Astrocyte (in vitro differentiated cells and primary cell): ENCODE data around the gene TRPM2. TPM values are rescaled to one million over a fixed set of nuclear protein-coding genes. Genes with fewer than 3 reads are reported as not detected.
A peak's percentile ranks its signal among the peaks of the same experiment; 100 is the strongest.

Source experiments
- DNase-seq: peaks from one replicate; pipeline ENCODE4 v3.0.0-alpha.2; 2010; ENCODE audit warnings: low read depth
- FAIRE-seq: peaks from 2 replicates; lab custom pipeline; 2011; peaks lifted over from hg19 to GRCh38; lab: Jason Lieb, UNC
- H2AFZ ChIP-seq: 2 replicates; pipeline ENCODE4 v1.6.0; 2012; ENCODE audit warnings: low read depth, low read length, inconsistent platforms
- H3K27ac ChIP-seq: 2 replicates; pipeline ENCODE4 v1.5.1; 2011; ENCODE audit warnings: low read depth, low read length, inconsistent platforms
- H3K27me3 ChIP-seq: 2 replicates; pipeline ENCODE4 v1.6.0; 2011; ENCODE audit warnings: low read length, inconsistent platforms; ENCODE audit not compliant: insufficient read depth
- H3K36me3 ChIP-seq: 2 replicates; pipeline ENCODE4 v1.5.1; 2011; ENCODE audit warnings: low read length, inconsistent platforms; ENCODE audit not compliant: insufficient read depth
- H3K4me1 ChIP-seq: 2 replicates; pipeline ENCODE4 v1.5.1; 2011; ENCODE audit warnings: low read length, inconsistent platforms; ENCODE audit not compliant: insufficient read depth
- H3K4me2 ChIP-seq: 2 replicates; pipeline ENCODE4 v1.6.0; 2012; ENCODE audit warnings: low read length, inconsistent platforms
- H3K4me3 ChIP-seq: 2 replicates; pipeline ENCODE4 v1.5.1; 2011; ENCODE audit warnings: low read depth, mild to moderate bottlenecking, low read length, inconsistent platforms; ENCODE audit not compliant: insufficient read depth
- H3K79me2 ChIP-seq: 2 replicates; pipeline ENCODE4 v1.6.0; 2012; ENCODE audit warnings: mild to moderate bottlenecking, low read length, inconsistent platforms; ENCODE audit not compliant: insufficient read depth
- H3K9ac ChIP-seq: 2 replicates; pipeline ENCODE4 v1.6.0; 2012; ENCODE audit warnings: mild to moderate bottlenecking, low read length, inconsistent platforms
- H3K9me3 ChIP-seq: 2 replicates; pipeline ENCODE4 v1.5.1; 2012; ENCODE audit warnings: low read depth, mild to moderate bottlenecking, low read length, inconsistent platforms; ENCODE audit not compliant: insufficient read depth
- H4K20me1 ChIP-seq: 2 replicates; pipeline ENCODE4 v1.6.0; 2012; ENCODE audit warnings: low read length, inconsistent platforms; ENCODE audit not compliant: insufficient read depth
- H3K27ac Mint-ChIP-seq: one replicate; pipeline ENCODE4 v1.8.0; 2021; ENCODE audit warnings: mild to moderate bottlenecking, mixed read lengths; ENCODE audit not compliant: unreplicated experiment
- H3K27me3 Mint-ChIP-seq: one replicate; pipeline ENCODE4 v1.8.0; 2021; ENCODE audit warnings: low read depth, mixed read lengths; ENCODE audit not compliant: unreplicated experiment
- H3K36me3 Mint-ChIP-seq: one replicate; pipeline ENCODE4 v1.8.0; 2021; ENCODE audit warnings: low read depth, mixed read lengths; ENCODE audit not compliant: unreplicated experiment
- H3K4me1 Mint-ChIP-seq: one replicate; pipeline ENCODE4 v1.8.0; 2021; ENCODE audit warnings: low read depth, mixed read lengths; ENCODE audit not compliant: unreplicated experiment
- H3K4me3 Mint-ChIP-seq: one replicate; pipeline ENCODE4 v1.8.0; 2021; ENCODE audit warnings: mild to moderate bottlenecking, moderate library complexity, mixed read lengths; ENCODE audit not compliant: unreplicated experiment
- H3K9me3 Mint-ChIP-seq: one replicate; pipeline ENCODE4 v1.8.0; 2021; ENCODE audit warnings: mild to moderate bottlenecking, mixed read lengths; ENCODE audit not compliant: unreplicated experiment
- CTCF ChIP-seq: IDR thresholded peaks from 2 replicates; pipeline ENCODE4 v1.5.1; 2011; ENCODE audit warnings: low read depth, mild to moderate bottlenecking, inconsistent platforms, low read length, moderate library complexity; ENCODE audit not compliant: insufficient read depth
- EZH2 ChIP-seq: IDR thresholded peaks from 2 replicates; pipeline ENCODE4 v1.6.1; 2012; ENCODE audit warnings: mild to moderate bottlenecking, low read length, inconsistent platforms; ENCODE audit not compliant: insufficient read depth
- total RNA-seq: library from RNA; stranded (reverse); gene quantifications from 2 replicates; pipeline ENCODE4 v1.2.1, GENCODE V29; 2021

Gene TRPM2
- total RNA-seq, 1 donor from 2014 or later, result 0.79 TPM

DNA sequence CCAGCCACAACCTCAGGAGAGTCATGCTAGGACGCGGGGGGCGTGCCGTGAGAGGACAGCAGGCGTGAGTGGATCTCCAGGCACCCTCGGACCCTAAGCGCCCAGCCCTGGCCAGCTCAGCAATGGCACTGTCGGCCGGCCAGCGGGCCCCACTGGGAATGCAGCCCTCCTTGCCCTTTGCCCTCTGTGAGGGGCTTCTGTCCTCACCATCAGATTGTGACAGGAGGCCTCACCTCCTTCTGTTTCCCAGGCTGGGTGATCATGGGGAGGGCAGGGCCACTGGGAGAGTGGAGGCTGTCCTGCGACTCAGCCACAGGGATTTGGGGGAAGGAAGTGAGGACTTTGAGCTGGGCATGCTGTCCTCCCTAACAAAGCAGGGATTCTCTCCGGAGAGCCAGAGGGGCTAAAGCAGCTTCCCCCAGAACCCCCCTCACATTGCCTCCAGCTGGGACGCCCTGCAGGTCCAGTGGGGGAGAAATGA is 95.3 kb downstream of the TRPM2 start:
- no peaks in the 10 kb centered on the region for H3K79me2 ChIP-seq
- Mint-ChIP-seq H3K27me3 (peaks cover 30% of the 10 kb centered on the region), H3K36me3 (peaks cover 2% of the 10 kb centered on the region), H3K4me1 (peaks cover 3% of the 10 kb centered on the region), H3K4me3 (no peak overlapping the region), H3K27ac (no peak overlapping the region), H3K9me3 (peaks cover 7% of the 10 kb centered on the region)
- H3K4me2 ChIP-seq, result no peak overlapping the region
- DNase-seq, result no peak
- no peaks in the 10 kb centered on the region for H3K4me1 ChIP-seq
- TF ChIP-seq EZH2, result no peak
- no peak for TF ChIP-seq CTCF
- no peak for FAIRE-seq
- H4K20me1 ChIP-seq, result no peaks in the 10 kb centered on the region
- no peak overlapping the region for H3K27ac ChIP-seq
- H3K9ac ChIP-seq, result no peak overlapping the region
- no peak overlapping the region for H3K4me3 ChIP-seq
- H2AFZ ChIP-seq, result no peak overlapping the region
- H3K9me3 ChIP-seq, result no peaks in the 10 kb centered on the region
- H3K27me3 ChIP-seq, result peaks cover 7% of the 10 kb centered on the region
- no peaks in the 10 kb centered on the region for H3K36me3 ChIP-seq

GRCh38 chr21:44449473-44450363 is 96.3 kb downstream of the TRPM2 start:
- Histone ChIP-seq H3K27ac (no peak overlapping the region), H3K36me3 (no peaks in the 10 kb centered on the region), H3K4me2 (no peak overlapping the region), H3K27me3 (peaks cover 7% of the 10 kb centered on the region), H3K4me3 (no peak overlapping the region), H3K79me2 (no peaks in the 10 kb centered on the region), H2AFZ (no peak overlapping the region), H3K9ac (no peak overlapping the region), H3K9me3 (no peaks in the 10 kb centered on the region), H4K20me1 (no peaks in the 10 kb centered on the region), H3K4me1 (no peaks in the 10 kb centered on the region)
- peaks cover 3% of the 10 kb centered on the region for H3K4me1 Mint-ChIP-seq
- no peak overlapping the region for H3K4me3 Mint-ChIP-seq
- peaks cover 7% of the 10 kb centered on the region for H3K9me3 Mint-ChIP-seq
- TF ChIP-seq CTCF, result no peak
- DNase-seq (peak; percentile 5), FAIRE-seq (no peak)
- peaks cover 2% of the 10 kb centered on the region for H3K36me3 Mint-ChIP-seq
- no peak overlapping the region for H3K27ac Mint-ChIP-seq
- peaks cover 32% of the 10 kb centered on the region for H3K27me3 Mint-ChIP-seq

DNA sequence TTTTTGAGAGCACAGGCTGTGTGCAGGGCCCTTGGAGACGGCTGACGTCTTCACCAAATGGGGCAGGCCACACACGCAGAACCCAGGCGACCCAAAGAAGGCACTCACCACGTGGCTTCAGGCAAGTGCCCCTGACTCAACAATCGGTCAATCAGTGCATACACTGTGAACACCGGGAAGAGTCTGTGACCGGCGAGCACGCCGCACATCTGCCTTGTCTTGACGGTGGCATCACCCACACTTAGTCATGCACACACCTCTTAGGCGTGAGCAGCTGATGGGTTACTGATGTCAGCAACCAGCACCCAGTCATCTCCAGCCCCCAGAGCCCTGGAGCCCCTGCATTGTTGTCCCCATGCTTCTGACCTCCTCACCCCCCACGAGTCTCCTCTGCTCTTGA is 97.0 kb downstream of the TRPM2 start:
- no peak overlapping the region for H3K4me3 ChIP-seq
- H3K36me3 Mint-ChIP-seq, result peaks cover 2% of the 10 kb centered on the region
- no peaks in the 10 kb centered on the region for H3K9me3 ChIP-seq
- no peak overlapping the region for H3K9ac ChIP-seq
- H3K27ac ChIP-seq, result no peak overlapping the region
- H3K27me3 ChIP-seq, result peaks cover 7% of the 10 kb centered on the region
- TF ChIP-seq EZH2, result no peak
- no peak for TF ChIP-seq CTCF
- peaks cover 3% of the 10 kb centered on the region for H3K4me1 Mint-ChIP-seq
- H3K4me2 ChIP-seq, result no peak overlapping the region
- DNase-seq (no peak), FAIRE-seq (no peak)
- peaks cover 7% of the 10 kb centered on the region for H3K9me3 Mint-ChIP-seq
- no peak overlapping the region for H3K4me3 Mint-ChIP-seq
- H2AFZ ChIP-seq, result no peak overlapping the region
- no peak overlapping the region for H3K27ac Mint-ChIP-seq
- H3K36me3 ChIP-seq, result no peaks in the 10 kb centered on the region
- no peaks in the 10 kb centered on the region for H3K4me1 ChIP-seq
- H3K27me3 Mint-ChIP-seq, result peaks cover 31% of the 10 kb centered on the region
- H3K79me2 ChIP-seq, result no peaks in the 10 kb centered on the region
- H4K20me1 ChIP-seq, result no peaks in the 10 kb centered on the region
